Measurements from ENCODE around the gene MS4A14. TPM values are rescaled to one million over a fixed set of nuclear protein-coding genes. Genes with fewer than 3 reads are reported as not detected.

The MS4A14 gene
- total RNA-seq, 1 experiment from 2014 or later, result not detected

- TF ChIP-seq EGR1 (IDR thresholded peaks at IDR 0.05; ENCODE audit: low read depth) (no peak), YY1 (IDR thresholded peaks at IDR 0.05; ENCODE audit: extremely low read depth, insufficient replicate concordance, low read depth, low read length) (no peak), TCF7L2 (IDR thresholded peaks at IDR 0.05; ENCODE audit: borderline replicate concordance, extremely low read depth, insufficient read depth, insufficient read length) (no peak), REST (IDR thresholded peaks at IDR 0.05; ENCODE audit: low read depth) (no peak), POLR2AphosphoS5 (IDR thresholded peaks at IDR 0.05; ENCODE audit: low read depth, low read length) (no peak), CTCF (IDR thresholded peaks at IDR 0.05 in 2 of 3, conservative IDR thresholded peaks at IDR 0.05 in 1 of 3; ENCODE audit: borderline replicate concordance in 1 of 3, insufficient read depth in 1 of 3, low read depth in 2 of 3, low read length in 2 of 3) (no peak), ZNF274 (IDR thresholded peaks at IDR 0.05; ENCODE audit: low read depth, low read length) (no peak), SIN3A (IDR thresholded peaks at IDR 0.05; ENCODE audit: low read depth) (no peak), EZH2 (IDR thresholded peaks at IDR 0.05) (no peak)
- BruUV-seq (replicated peaks), result no TSS peak
- Histone ChIP-seq H3K4me2 (ENCODE audit: low read length) (no peak overlapping the region), H4K20me1 (ENCODE audit: insufficient read depth) (no peaks in the 10 kb centered on the region), H3K27me3 (ENCODE audit: insufficient read depth, low read length) (no peaks in the 10 kb centered on the region), H3K9ac (ENCODE audit: low read length) (no peak overlapping the region), H3K4me1 (ENCODE audit: control insufficient read depth in 1 of 2, insufficient read depth in 2 of 2, low read length in 2 of 2) (no peaks in the 10 kb centered on the region), H3K4me3 (replicated peaks in 1 of 2; ENCODE audit: low read depth in 1 of 2, low read length in 2 of 2) (no peak overlapping the region), H2AFZ (ENCODE audit: low read depth, low read length, poor library complexity, severe bottlenecking) (no peak overlapping the region), H3K79me2 (ENCODE audit: insufficient read depth, low read length) (no peaks in the 10 kb centered on the region), H3K9me3 (ENCODE audit: control insufficient read depth in 1 of 2, insufficient read depth in 1 of 2, low read depth in 1 of 2, low read length in 2 of 2) (no peaks in the 10 kb centered on the region), H3K9me2 (ENCODE audit: insufficient read depth) (no peaks in the 10 kb centered on the region), H3K27ac (ENCODE audit: low read depth, low read length) (no peak overlapping the region), H3K36me3 (ENCODE audit: control insufficient read depth in 1 of 2, insufficient read depth in 2 of 2, low read length in 2 of 2) (no peaks in the 10 kb centered on the region)
- no peak for ATAC-seq
- ChIA-PET RAD21 (ENCODE audit: low non-redundant PET in 1 of 2, low total read pairs in 2 of 2, uncharacterized antibody in 2 of 2, unreplicated experiment in 2 of 2) (no interaction called here), POLR2A (no interaction called here), CTCF (no interaction called here)
- DNase-seq (ENCODE audit: low read depth, low spot score), result no peak
- intact Hi-C loops (cut with micrococcal nuclease), result no loop called here
Measured at GRCh38 chr11:60454212-60454611, 58.0 kb downstream of the MS4A14 start.
